C4-2B (cell line): ENCODE measurements around the gene EPN3.

Experiments used
- H3K27ac ChIP-seq: fragments of 450-650 bp; 2 replicates; pipeline ENCODE4 v1.5.1; 2017
- ZFX ChIP-seq: fragments of 450-650 bp; IDR thresholded peaks from 2 replicates; pipeline ENCODE4 v1.6.1; 2017
- TF ChIP-seq, protein P1 (sequence below): fragments of 450-650 bp; conservative IDR thresholded peaks from 2 replicates; pipeline ENCODE4 v1.5.1; 2017; ENCODE audit warnings: mild to moderate bottlenecking

EPN3 gene

DNA sequence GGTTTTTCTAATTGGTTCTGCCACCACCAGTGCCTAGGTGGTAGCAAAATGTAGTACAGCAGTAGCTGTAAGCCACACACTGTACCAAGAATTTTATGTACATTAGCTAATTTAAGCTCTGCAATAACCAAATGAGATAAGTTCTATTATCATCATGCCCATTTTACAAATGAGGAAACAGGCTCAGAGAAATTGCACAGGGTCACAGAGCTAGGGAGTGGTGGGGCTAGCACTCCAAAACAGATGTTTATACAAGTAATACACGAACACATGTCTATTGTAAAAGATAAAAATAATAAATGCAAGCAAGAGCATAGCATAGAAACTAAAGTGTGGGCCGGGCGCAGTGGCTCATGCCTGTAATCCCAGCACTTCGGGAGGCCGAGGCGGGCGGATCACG is 40.3 kb upstream of the EPN3 start:
- H3K27ac ChIP-seq = no peak overlapping the region
- TF ChIP-seq, protein P1, sequence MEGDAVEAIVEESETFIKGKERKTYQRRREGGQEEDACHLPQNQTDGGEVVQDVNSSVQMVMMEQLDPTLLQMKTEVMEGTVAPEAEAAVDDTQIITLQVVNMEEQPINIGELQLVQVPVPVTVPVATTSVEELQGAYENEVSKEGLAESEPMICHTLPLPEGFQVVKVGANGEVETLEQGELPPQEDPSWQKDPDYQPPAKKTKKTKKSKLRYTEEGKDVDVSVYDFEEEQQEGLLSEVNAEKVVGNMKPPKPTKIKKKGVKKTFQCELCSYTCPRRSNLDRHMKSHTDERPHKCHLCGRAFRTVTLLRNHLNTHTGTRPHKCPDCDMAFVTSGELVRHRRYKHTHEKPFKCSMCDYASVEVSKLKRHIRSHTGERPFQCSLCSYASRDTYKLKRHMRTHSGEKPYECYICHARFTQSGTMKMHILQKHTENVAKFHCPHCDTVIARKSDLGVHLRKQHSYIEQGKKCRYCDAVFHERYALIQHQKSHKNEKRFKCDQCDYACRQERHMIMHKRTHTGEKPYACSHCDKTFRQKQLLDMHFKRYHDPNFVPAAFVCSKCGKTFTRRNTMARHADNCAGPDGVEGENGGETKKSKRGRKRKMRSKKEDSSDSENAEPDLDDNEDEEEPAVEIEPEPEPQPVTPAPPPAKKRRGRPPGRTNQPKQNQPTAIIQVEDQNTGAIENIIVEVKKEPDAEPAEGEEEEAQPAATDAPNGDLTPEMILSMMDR = no peak
- TF ChIP-seq ZFX = no peak

DNA sequence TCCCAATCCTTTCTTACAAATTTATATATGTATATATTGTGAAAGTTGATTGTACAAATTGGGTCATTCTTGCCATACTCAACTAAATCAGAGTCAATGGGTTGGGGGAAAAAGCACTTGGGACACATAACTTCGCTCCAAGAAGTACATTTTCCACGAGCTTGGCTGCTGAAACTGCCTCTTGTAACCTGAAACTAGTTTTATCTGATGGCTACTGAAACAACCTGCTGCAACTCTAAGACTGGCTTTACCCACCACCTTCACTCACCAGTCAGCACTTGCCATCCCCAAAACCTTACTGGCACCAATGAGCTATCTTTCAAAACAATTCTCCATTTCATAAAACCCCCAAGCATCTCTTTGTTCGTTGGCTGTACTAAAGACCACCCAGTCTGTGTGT is 38.8 kb upstream of the EPN3 start:
- H3K27ac ChIP-seq = no peak overlapping the region
- no peak for TF ChIP-seq ZFX
- TF ChIP-seq, protein P1 = no peak

DNA sequence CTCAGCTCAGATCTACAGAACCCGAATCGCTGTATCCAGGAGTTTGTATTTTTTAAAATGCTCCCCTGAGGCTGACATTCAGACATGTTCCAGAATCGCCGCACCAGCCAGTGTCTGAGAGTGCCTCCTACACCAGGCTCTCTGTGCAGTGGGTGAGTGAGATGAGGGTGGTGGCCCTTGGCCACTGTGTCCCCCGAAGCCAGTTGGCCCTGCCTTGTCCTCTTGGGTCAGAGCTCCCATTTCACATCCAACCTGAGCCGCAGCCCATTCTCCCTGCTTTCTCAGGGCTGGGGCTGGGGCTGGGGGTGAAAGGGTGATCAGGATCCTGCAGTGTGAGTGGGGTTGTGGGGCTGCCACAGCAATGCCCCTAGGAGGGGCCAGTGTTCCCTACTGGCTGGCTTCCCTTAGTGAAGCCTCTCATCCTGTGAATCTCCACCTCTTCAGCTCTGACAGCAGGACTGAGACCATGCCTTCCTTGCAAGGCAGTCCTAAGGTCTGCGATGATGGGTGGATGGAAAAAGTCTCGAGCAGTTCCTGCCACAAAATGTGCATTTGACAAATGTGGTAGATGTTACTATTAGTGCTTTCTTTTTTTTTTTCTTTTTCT is 37.2 kb upstream of the EPN3 start:
- no peak overlapping the region for H3K27ac ChIP-seq
- TF ChIP-seq, protein P1 = no peak
- TF ChIP-seq ZFX = no peak

DNA sequence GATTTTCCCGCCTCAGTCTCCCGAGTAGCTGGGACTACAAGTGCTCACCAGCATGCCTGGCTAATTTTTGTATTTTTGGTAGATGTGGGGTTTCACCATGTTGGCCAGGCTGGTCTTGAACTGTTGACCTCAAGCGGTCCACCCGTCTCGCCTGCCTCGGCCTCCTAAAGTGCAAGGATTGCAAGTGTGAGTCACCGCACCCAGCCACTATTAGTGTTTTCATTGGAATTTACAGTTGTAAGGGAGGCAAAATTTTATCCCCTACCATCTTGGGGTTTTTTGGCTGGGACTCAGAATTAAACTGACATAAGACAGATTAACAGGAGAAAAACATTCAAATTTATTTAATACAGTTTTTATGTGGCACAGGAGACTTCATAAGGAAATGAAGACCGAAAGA is 36.6 kb upstream of the EPN3 start:
- TF ChIP-seq, protein P1 = no peak
- no peak for TF ChIP-seq ZFX
- H3K27ac ChIP-seq = no peak overlapping the region

DNA sequence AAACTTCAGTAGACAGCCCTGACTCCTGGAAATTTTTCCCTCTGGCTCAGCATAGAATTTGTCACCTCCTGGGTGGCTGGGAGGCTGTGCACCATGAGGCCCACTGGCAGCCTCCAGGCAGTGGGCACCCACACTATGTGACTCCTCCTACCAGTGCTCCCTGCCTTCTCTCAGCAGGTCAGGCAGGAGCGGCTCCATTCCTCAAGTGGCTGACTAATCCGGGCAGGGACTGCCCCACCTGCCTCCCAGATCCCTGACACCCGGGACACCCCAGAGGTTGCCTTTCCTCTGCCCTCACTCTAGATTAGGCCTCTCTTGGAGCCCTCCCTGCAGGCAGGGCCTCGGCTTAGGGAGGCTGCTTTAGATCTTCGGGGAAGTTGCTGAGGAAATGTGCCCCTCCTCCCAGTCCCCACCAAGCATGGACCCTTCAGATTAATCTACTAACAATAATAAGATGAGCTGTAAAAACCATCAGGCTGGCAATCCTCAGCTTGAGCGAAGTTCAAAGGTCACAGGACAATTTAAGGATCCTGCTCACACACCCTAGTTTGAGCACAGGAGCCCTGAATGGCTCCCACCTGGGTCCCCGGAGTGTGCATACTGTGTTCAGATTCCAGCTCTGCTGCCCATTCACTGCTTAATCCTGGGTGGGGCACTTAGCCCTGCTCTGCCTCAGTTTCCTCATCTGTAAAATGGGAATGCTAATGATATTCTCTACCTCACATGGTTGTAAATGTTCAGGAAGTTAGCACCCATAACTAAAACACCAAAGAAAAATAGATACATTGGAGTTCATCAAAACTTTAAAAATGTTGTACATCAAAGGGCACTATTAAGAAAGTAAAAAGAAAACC is 34.3 kb upstream of the EPN3 start:
- H3K27ac ChIP-seq = no peak overlapping the region
- TF ChIP-seq ZFX = no peak
- TF ChIP-seq, protein P1 = no peak

DNA sequence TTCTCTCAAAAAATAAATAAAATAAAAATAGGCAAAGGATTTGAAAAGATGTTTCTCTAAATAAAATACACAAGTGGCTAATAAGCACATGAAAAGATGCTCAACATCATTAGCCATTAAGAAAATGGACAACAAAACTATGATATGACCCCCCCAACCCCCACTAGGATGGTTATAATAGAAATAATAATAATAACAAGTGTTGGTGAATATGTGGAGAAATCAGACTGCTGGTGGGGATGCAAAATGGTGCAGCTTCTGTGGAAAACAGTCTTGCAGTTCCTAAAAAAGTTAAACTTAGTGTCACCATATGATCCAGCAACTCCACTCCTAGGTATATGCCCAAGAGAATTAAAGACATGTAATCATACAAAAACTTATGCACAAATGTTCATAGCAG is 33.3 kb upstream of the EPN3 start:
- no peak overlapping the region for H3K27ac ChIP-seq
- no peak for TF ChIP-seq ZFX
- TF ChIP-seq, protein P1 = no peak

DNA sequence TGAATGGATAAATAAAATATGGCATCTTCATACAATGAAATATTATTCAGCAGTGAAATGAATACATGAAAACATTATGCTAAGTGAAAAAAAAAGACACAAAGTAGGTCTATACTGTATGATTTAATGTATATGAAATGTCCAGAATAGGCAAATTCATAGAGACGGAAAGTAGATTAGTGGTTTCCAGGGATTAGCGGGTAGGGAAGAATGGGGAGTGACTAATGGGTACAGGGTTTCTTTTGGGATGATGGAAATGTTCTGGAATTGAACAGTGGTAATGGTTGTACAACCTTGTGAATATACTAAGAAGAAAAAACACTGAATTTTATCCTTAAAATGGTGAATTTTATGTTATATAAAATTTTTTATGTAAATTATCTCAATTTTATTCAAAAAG is 32.8 kb upstream of the EPN3 start:
- H3K27ac ChIP-seq = no peak overlapping the region
- no peak for TF ChIP-seq ZFX
- TF ChIP-seq, protein P1 = no peak
